HG03432 (cell line): ENCODE results near the gene PKN1.
A peak's percentile ranks its signal among the peaks of the same experiment; 100 is the strongest.
"Not testable (repeated sequence)": the region's sequence is repeated elsewhere in the genome, so short reads cannot be mapped to it uniquely, and the experiment has no call there.

ENCODE experiments used
- ATAC-seq: cut with Tn5 transposase; IDR thresholded peaks from one replicate; pipeline ENCODE4 v1.9.1; 2021; ENCODE audit warnings: mild to moderate bottlenecking, moderate library complexity; ENCODE audit not compliant: unreplicated experiment

Gene PKN1

DNA sequence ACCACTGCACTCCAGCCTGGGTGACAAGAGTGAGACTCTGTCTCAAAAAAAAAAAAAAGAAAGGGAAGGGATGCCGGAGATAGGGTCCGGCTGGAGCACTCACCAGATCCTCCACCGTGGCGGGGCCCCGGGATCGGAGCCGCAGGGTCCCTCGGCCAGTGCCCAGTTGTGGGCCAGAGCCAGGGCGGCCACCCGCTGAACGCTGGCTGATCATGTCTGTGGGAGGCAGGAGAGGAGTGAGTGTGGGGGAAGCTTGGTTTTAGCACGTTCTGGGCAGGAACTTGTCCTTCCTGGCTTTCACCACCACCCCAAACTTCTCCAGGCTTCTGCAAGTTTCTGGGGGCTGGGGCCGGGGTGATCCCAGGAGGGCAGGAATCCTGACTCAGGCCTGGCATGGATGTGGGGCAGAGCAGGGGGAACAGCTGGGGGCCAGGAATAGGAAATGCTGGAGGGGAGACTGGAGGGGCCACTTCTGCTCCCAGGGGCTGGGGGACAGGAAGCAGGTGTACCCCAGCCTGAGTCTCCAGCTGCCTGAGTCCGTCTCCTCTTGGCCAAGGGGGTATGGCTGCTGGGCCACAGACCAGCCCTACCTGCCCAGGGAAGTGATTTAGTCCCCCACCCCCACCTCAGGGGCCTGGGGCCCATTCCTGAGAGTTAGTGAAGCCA lies 46.3 kb downstream of the PKN1 start:
- no peak for ATAC-seq

GRCh38 chr19:14479975-14480699 lies 47.0 kb downstream of the PKN1 start:
- ATAC-seq = no peak

- ATAC-seq = no peak
Observed at GRCh38 chr19:14480700-14481079, 47.6 kb downstream of the PKN1 start.

GRCh38 chr19:14482172-14482941 lies 49.3 kb downstream of the PKN1 start:
- no peak for ATAC-seq

DNA sequence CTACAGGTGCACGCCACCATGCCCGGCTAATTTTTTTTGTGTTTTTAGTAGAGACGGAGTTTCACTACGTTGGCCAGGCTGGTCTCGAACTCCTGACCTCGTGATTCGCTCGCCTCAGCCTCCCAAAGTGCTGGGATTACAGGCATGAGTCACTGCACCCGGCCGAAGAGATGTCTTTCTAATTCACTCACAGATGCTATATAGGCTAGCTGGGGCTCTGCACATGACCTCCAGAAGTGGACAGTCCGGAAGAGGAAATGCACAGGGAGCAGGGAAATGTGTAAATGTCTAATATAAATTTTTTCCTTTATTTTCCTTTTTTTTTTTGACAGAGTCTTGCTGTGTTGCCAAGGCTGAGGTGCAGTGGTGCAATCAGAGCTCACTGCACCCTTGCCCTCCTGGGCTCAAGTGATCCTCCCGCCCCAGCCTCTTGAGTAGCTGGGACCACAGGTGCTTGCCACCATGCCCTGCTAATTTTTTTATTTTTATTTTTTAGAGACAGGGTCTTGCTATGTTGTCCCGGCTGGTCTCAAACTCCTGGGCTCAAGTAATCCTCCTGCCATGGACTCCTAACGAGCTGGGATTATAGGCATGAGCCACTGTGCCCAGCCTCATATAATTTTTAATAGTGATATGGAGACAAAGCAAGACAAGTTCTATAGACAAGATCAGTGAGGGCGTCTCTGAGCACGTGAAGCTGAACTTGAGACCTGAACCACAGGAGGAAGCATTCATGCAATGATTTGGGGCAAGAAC lies 54.4 kb downstream of the PKN1 start:
- ATAC-seq = no peak

GRCh38 chr19:14492756-14493337 lies 59.7 kb downstream of the PKN1 start:
- ATAC-seq = no peak

DNA sequence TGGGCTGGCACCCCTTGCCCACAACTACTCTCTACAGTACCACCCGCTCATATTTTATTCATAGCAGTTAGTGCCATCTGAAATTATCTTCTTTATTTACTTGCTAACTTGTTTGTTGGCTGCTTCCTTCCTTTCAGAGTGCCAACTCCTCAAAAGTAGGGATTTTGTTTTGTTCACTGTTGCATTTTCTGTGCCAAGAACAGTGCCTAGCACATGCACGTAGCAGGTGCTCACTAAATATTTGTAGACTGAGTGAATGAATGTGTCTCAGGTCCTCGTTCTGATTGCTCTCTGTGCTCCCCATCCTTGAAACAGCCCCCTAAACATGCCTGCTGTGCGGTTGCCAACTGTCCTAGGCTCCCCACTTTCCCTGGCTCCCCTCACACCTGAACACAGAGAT lies 61.3 kb downstream of the PKN1 start:
- no peak for ATAC-seq

DNA sequence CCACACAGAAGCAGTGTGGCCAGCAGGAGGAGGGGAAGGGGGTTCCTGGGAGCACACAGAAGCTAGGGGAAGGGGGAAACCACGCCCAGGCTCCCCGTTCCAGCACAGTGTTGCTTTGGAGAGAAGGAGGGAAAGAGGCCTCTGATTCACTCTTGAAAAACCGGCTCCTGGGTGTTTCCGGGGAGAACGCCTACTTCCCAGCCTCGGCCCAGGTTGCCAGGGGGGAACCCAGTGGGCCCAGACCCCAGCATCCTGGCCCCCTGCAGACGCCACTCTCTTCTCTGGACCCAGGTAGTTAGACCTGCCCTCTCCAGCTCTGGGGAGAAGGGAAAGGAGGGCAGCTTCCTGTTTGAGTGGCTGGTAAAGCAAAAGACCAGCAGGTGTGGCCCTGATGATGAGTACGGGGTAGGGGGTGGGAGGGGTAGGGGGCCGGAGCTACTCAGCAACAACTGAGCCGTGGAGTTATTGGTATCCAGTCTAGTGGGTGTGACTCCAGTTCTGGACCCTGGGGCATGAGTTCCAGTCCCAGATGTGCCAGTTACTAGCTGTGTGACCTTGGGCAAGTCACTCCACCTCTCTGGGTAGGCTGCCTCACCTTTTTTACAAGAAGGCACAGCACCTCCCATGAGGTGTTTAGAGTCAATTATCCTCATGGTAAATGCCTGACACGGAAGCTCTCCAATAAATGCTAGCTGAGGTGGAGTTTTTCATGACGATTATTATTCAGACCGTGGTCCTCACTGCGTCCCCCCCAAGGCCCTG lies 62.0 kb downstream of the PKN1 start:
- no peak for ATAC-seq

DNA sequence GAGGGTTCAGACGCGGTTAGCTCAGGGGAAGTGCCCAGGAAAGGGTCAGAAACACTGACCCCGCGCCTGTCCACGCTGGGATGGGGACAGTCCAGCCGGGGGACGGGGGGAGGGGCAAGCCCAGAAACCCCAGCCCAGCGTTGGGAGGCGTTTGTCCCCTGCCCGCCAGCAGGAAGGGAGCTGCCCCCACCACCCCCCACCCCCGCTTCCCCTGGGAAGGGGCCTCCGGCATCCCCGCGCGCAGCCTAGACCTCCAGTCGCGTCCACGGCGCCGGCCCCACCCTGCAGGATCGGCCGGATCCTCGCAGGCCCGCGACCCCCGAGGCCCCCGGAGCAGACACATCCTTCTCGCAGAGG lies 62.5 kb downstream of the PKN1 start:
- no peak for ATAC-seq

- ATAC-seq = peak; percentile 78
Observed at GRCh38 chr19:14496029-14496833, 63.1 kb downstream of the PKN1 start, which contains the start of gene GIPC1. GIPC1 (minus strand) TSS chr19:14496127; CDS start chr19:14482976, 13,151 bp downstream.

- no peak for ATAC-seq
Observed at GRCh38 chr19:14496834-14497227, 63.7 kb downstream of the PKN1 start.

DNA sequence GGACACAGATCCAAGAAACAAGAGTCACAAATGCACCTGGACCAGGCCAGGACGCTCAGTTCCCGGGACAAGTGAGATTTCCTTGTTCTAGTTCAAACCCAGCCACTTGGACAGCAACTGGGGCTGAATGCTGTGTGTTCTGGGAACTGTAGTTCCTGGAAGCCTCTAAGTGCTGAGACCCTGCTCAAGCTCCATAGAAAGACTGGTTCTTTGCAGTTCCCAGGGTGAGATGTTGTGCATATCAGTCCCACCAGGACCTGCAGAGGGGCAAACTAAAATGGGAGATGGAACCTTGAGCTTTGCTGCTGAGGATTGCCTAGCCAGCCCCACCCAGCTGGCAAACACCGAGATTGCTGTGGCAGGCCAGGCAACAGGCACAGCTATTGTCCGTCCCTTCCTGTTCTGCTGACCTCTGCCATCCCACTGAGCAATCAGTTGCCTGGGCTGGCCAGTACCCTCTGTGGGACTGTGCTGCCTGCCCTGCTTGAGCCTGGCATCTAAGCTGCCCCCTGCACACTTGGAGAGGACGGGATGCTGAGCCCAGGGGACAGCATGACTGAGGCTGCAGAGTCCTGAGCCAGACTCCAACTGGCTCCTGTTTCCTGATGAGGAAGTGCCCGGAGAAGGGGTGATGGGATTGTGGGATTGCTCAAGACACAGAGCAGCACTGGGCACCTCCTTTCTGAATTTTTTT lies 64.3 kb downstream of the PKN1 start:
- ATAC-seq = no peak

DNA sequence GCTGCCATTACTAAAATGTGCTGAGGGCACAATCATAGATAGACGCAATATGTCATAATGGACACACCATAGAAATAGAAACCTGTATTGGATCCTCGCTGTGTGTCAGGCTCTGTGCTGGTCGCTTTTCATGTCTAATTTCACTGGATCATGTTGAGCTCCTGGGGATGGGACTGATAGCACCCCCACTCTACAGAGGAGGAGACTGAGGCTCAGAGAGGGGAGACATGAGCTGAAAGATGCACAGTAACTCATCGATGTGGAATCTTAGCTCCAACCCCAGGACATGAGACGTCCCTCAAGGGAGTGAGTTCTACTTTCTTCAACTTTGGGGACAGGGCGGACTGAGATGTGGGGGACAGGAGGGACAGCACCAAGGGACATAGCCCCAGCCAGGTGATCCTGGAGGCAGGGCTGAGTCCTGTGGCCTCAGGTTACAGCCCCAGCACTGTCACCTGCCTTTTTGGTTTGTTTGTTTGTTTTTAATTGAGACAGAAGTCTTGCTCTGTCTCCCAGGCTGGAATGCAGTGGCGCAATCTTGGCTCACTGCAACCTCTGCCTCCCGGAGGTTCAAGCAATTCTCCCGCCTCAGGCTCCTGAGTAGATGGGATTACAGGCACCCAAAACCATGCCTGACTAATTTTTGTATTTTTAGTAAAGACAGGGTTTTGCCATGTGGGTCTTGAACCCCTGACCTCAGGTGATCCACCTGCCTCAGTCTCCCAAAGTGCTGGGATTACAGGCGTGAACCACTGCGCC lies 69.4 kb downstream of the PKN1 start:
- ATAC-seq = no peak

DNA sequence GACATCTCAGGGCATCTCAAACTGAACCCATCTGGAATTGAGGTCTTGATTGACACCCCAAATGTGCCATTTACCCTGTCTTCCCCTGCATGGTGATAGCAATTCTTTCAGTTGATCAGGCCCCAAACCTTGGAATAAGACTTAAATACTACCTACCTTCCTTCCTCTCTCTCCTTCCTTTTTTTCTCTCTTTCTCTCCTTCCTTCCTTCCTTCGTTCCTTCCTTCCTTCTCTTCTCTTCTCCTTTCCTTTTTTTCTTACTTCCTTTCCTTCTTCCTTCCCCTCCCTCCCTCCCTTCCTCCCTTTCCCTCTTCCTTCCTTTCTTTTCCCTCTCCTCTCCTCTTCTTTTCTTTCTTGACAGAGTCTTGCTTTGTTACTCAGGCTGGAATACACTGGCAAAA lies 70.2 kb downstream of the PKN1 start:
- no peak for ATAC-seq

DNA sequence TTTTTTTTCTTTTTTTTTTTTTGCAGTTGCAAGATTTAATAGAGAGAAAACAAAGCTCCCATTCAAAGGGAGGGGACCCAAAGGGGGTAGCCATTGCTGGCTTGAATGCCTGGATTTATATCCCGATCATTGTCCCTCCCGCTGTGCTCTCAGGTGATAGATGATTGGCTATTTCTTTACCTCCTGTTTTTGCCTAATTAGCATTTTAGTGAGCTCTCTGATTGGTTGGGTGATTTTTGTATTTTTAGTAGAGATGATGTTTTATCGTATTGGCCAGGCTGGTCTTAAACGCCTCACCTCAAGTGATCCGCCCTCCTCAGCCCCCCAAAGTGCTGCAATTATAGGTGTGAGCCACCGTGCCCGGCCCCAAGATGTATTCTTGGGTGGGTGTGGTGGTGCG lies 71.5 kb downstream of the PKN1 start:
- not testable (repeated sequence) for ATAC-seq

DNA sequence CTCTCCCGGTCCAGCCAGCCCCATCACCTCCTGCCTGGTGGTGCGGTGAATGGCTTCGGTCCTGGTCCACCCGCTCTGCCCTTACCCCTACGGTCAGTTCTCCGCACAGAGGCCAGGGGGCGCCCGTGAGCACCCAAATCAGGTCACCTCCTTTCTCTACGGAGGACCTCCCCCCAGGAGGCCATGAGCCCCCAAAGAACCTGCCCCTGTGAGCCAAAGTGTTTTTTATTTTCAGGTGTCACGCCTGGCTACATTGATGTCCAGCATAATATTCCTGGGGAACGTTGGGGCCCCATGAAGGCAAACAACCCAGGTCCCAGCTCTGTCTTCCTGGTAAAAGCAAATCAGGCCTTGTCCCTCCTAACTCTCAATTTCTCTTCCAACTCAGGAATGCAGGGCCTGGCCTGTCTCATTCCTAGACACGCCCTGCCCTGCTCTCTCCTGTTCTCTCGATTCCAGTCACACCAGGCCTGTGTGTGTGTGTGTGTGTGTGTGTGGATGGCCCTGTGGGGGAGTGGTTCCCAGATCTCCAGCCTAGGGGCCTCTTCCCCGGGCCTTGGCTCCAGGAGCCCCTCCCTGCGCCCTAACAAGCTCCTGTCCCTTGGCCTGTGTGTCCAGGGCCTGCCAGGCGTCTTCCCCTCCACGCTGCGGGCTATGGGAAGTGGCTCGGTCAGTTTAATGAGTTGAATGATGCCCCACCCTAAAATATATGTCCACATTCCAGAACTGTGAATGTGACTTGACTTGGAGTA lies 72.6 kb downstream of the PKN1 start:
- no peak for ATAC-seq
